Endodermal cell (in vitro differentiated cells): ENCODE measurements around the gene CACNG7. TPM values are rescaled to one million over a fixed set of nuclear protein-coding genes. Genes with fewer than 3 reads are reported as not detected.
A peak's percentile ranks its signal among the peaks of the same experiment; 100 is the strongest.

ENCODE experiments used
- DNase-seq: peaks from one replicate; pipeline ENCODE4 v3.0.0-alpha.2; 2017
- H3K27ac ChIP-seq: 2 replicates; pipeline ENCODE4 v1.5.1; 2013; ENCODE audit warnings: mild to moderate bottlenecking, low read depth, low read length, moderate library complexity
- H3K27me3 ChIP-seq: 2 replicates; pipeline ENCODE4 v1.6.1; 2013; ENCODE audit warnings: mild to moderate bottlenecking, low read length, moderate library complexity; ENCODE audit not compliant: insufficient read depth, control insufficient read depth, poor library complexity, severe bottlenecking
- H3K36me3 ChIP-seq: 2 replicates; pipeline ENCODE4 v1.7.0; 2013; ENCODE audit warnings: mild to moderate bottlenecking, low read length, moderate library complexity; ENCODE audit not compliant: control insufficient read depth, insufficient read depth
- H3K4me1 ChIP-seq: one replicate; pipeline ENCODE4 v1.7.0; 2013; ENCODE audit warnings: low read length; ENCODE audit not compliant: control insufficient read depth, insufficient read depth
- H3K4me3 ChIP-seq: 2 replicates; pipeline ENCODE4 v1.5.1; 2013; ENCODE audit warnings: mild to moderate bottlenecking, low read length, moderate library complexity
- H3K9ac ChIP-seq: 2 replicates; pipeline ENCODE4 v1.6.1; 2013; ENCODE audit warnings: mild to moderate bottlenecking, low read length, moderate library complexity; ENCODE audit not compliant: poor library complexity, severe bottlenecking; ENCODE audit errors: extremely low read depth
- H3K9me3 ChIP-seq: 2 replicates; pipeline ENCODE4 v1.6.1; 2013; ENCODE audit warnings: mild to moderate bottlenecking, low read length, moderate library complexity; ENCODE audit not compliant: control insufficient read depth
- H3K27ac Mint-ChIP-seq: 2 replicates; pipeline ENCODE4 v1.8.0; 2020; ENCODE audit warnings: mixed read lengths
- H3K27me3 Mint-ChIP-seq: 2 replicates; pipeline ENCODE4 v1.8.0; 2021; ENCODE audit warnings: mild to moderate bottlenecking, mixed read lengths; ENCODE audit not compliant: insufficient read depth
- H3K36me3 Mint-ChIP-seq: 2 replicates; pipeline ENCODE4 v1.8.0; 2020; ENCODE audit warnings: low read depth, mixed read lengths
- H3K4me1 Mint-ChIP-seq: 2 replicates; pipeline ENCODE4 v1.8.0; 2020; ENCODE audit warnings: mixed read lengths
- H3K4me3 Mint-ChIP-seq: 2 replicates; pipeline ENCODE4 v1.8.0; 2020; ENCODE audit warnings: mild to moderate bottlenecking, moderate library complexity, mixed read lengths
- H3K9me3 Mint-ChIP-seq: 2 replicates; pipeline ENCODE4 v1.8.0; 2020; ENCODE audit warnings: mild to moderate bottlenecking, mixed read lengths
- WGBS, 2 experiments: methylation state at CpG; one replicate each; pipeline versions ENCODE4 v1.1.5 to v1.1.7; 2013; ENCODE audit warnings: missing lambda C conversion rate in 2 of 2, mixed read lengths in 1 of 2; ENCODE audit not compliant: insufficient coverage in 1 of 2, insufficient read length in 1 of 2; 5-methylcytosine and 5-hydroxymethylcytosine counted together
- total RNA-seq, 2 donors: library from RNA; stranded (reverse); fragmentation: NEBNext Ultra II Directional in 1 of 2; extraction: Animal tissue kit (Norgen Biotek cat#: 25700) in 1 of 2; gene quantifications; 2 replicates in 1 of 2; 3 replicates in 1 of 2; pipeline ENCODE4 v1.2.1, GENCODE V29; 2021
- TF ChIP-seq, protein P1 (sequence below): fragments of 200-600 bp; sonication (generic); conservative IDR thresholded peaks from 2 replicates; pipeline ENCODE4 v1.5.0; 2021; ENCODE audit warnings: antibody characterized with exemption, mild to moderate bottlenecking

Gene CACNG7
- total RNA-seq, 2 donors from 2014 or later: 2.7 to 3.4 TPM

DNA sequence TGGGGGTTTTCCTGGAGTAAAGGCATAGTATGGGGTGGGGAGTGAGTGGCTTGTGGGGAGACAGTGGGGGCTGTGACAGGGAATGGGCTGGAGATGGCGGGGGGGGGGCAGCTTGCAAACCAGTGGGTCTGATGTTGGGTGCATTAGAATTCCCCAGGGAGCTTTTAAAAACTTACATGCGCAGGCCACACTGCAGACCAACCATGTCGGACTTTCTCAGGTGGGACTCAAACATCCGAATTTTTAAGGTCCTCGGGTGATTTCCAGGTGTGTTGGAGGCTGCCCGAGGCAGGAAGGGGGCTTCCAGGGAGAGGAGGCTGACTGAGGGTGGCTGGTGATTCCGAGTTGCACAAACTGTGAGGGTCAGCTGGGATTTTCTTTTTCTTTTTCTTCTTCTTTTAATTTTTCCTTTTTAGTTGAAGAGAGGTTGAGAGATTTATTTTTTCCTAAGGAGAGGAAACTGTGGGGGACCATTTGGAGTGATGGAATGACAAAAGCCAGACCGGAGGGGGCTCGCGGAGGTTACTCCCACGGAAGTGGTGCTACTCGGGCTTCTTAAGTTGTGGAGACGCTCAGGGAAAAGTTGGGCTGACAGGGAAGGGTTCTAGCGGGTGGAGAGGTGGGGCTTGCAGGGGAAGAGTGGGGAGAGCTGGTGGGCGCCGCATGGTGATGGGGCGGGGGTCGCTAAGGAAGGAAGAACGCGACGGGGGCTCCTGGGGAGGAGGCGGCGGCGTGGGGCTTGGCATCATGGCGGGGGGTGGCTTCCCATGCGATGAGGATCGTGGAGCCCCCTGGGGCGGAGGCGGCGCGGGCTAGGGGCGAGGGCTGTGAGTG, 52.7 kb downstream of the CACNG7 start:
- Mint-ChIP-seq H3K27me3 (peaks cover 88% of the 10 kb centered on the region), H3K36me3 (no peaks in the 10 kb centered on the region), H3K27ac (no peak overlapping the region), H3K4me3 (peak overlapping the region; percentile 46), H3K9me3 (no peaks in the 10 kb centered on the region), H3K4me1 (peaks cover 25% of the 10 kb centered on the region)
- Histone ChIP-seq H3K27me3 (peaks cover 82% of the 10 kb centered on the region), H3K4me3 (no peak overlapping the region), H3K27ac (no peak overlapping the region), H3K9ac (no peak overlapping the region), H3K9me3 (no peaks in the 10 kb centered on the region), H3K36me3 (no peaks in the 10 kb centered on the region), H3K4me1 (no peaks in the 10 kb centered on the region)
- TF ChIP-seq, protein P1, sequence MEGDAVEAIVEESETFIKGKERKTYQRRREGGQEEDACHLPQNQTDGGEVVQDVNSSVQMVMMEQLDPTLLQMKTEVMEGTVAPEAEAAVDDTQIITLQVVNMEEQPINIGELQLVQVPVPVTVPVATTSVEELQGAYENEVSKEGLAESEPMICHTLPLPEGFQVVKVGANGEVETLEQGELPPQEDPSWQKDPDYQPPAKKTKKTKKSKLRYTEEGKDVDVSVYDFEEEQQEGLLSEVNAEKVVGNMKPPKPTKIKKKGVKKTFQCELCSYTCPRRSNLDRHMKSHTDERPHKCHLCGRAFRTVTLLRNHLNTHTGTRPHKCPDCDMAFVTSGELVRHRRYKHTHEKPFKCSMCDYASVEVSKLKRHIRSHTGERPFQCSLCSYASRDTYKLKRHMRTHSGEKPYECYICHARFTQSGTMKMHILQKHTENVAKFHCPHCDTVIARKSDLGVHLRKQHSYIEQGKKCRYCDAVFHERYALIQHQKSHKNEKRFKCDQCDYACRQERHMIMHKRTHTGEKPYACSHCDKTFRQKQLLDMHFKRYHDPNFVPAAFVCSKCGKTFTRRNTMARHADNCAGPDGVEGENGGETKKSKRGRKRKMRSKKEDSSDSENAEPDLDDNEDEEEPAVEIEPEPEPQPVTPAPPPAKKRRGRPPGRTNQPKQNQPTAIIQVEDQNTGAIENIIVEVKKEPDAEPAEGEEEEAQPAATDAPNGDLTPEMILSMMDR: no peak
- no peak for DNase-seq
- 1 to 6% methylated on average over 7 to 30 of the region's 32 CpGs for WGBS, 2 experiments

DNA sequence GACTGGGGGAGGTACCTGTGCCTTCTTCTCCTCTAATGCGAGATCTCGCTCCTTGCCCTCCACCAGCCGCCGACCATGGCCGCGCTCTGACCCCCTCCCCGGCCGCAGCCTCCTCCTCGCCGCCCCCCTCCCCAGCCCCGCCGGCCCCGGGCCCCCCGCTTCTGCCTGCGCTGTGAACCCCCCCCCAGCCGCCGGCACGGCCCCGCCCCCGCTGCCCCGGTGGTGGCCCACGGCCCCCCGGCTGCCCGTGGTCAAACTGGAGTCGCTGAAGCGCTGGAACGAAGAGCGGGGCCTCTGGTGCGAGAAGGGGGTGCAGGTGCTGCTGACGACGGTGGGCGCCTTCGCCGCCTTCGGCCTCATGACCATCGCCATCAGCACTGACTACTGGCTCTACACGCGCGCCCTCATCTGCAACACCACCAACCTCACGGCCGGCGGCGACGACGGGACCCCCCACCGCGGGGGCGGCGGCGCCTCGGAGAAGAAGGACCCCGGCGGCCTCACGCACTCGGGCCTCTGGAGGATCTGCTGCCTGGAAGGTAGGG, 53.9 kb downstream of the CACNG7 start, which contains the start of gene CACNG8:
Gene CACNG8 (plus strand): TSS at position 51 of the 545 bp plus-strand sequence.
- WGBS, 2 experiments: 6 to 20% methylated on average over 1 to 42 of the region's 55 CpGs
- TF ChIP-seq, protein P1: no peak
- H3K27ac Mint-ChIP-seq: no peak within 1 kb of the TSS

DNA sequence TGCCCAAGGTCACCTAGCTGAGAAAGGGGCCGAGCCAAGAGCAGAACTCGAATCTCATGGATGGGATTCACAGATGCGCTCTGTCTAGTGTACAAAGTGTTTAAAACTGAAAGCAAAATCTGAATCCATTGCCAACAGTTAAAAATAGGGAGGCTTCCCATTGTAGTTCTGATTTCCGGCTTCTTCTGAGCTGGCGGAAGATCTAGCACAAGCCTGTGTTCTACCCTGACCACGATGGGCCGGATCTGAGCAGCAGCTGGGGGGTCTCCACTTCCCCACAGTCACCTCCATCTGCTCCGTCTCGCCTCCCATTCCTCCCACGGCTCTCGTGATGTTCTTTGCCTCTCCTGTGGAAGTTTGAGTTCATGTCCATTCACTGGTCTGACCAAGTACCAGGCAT, 56.0 kb downstream of the CACNG7 start:
- TF ChIP-seq, protein P1: no peak
- Histone ChIP-seq H3K27ac (no peak overlapping the region), H3K27me3 (peaks cover 50% of the 10 kb centered on the region), H3K4me1 (no peaks in the 10 kb centered on the region), H3K9me3 (no peaks in the 10 kb centered on the region), H3K36me3 (no peaks in the 10 kb centered on the region), H3K4me3 (no peak overlapping the region), H3K9ac (no peak overlapping the region)
- Mint-ChIP-seq H3K36me3 (no peaks in the 10 kb centered on the region), H3K27ac (no peak overlapping the region), H3K27me3 (peaks cover 71% of the 10 kb centered on the region), H3K9me3 (no peaks in the 10 kb centered on the region), H3K4me3 (no peak overlapping the region), H3K4me1 (peaks cover 12% of the 10 kb centered on the region)
- no peak for DNase-seq
- WGBS, 2 experiments: 94 to 97% methylated on average over 11 of the region's 11 CpGs

More for the DNA sequence above, 53.9 kb downstream of the CACNG7 start, which contains the start of gene CACNG8:
- Mint-ChIP-seq H3K27me3 (peaks cover 87% of the 10 kb centered on the region), H3K36me3 (no peaks in the 10 kb centered on the region), H3K4me1 (peaks cover 15% of the 10 kb centered on the region), H3K9me3 (no peaks in the 10 kb centered on the region), H3K4me3 (peak within 1 kb of the TSS; percentile 46)
- Histone ChIP-seq H3K4me1 (no peaks in the 10 kb centered on the region), H3K27me3 (peaks cover 71% of the 10 kb centered on the region), H3K36me3 (no peaks in the 10 kb centered on the region), H3K9ac (no peak within 1 kb of the TSS), H3K27ac (no peak within 1 kb of the TSS), H3K4me3 (no peak within 1 kb of the TSS), H3K9me3 (no peaks in the 10 kb centered on the region)
- DNase-seq: no peak
